SK-N-SH (cell line): Measurements from ENCODE around the gene PAM16. TPM values are rescaled to one million over a fixed set of nuclear protein-coding genes. Genes with fewer than 3 reads are reported as not detected.

Experiments
- CTCF ChIA-PET: fragments of 300-600, 350-600 bp; formaldehyde crosslinking; extraction: SDS; loops from one replicate; lab custom pipeline; 2021; lab: Yijun Ruan, JAX
- POLR2A ChIA-PET: fragments of 350-600 bp; sonication (Branson Sonifier 250); formaldehyde crosslinking; extraction: SDS; loops from one replicate; lab custom pipeline; 2020; ENCODE audit warnings: antibody characterized with exemption, inconsistent platforms; lab: Yijun Ruan, JAX
- DNase-seq: peaks from one replicate; pipeline ENCODE4 v3.0.0; 2012
- H2AFZ ChIP-seq: fragments of 200-600 bp; sonication (generic); 2 replicates; pipeline ENCODE4 v1.8.1; 2016; ENCODE audit warnings: antibody characterized with exemption, mild to moderate bottlenecking, low read depth
- H3F3A ChIP-seq: fragments of 200-600 bp; sonication (generic); replicated peaks from 2 replicates; pipeline ENCODE3; 2016; ENCODE audit warnings: antibody characterized with exemption, mild to moderate bottlenecking; ENCODE audit not compliant: insufficient read depth
- H3K27ac ChIP-seq, 2 experiments: fragments of 200-500 bp in 1 of 2; fragments of 200-600 bp in 1 of 2; sonication (Bioruptor generic) in 1 of 2; sonication (generic), shearing (Covaris generic) in 1 of 2; 2 replicates each; pipeline versions ENCODE4 v1.5.1 to v1.6.1; 2014 to 2016; ENCODE audit warnings: low read depth in 2 of 2, inconsistent platforms in 1 of 2, low read length in 1 of 2, mild to moderate bottlenecking in 1 of 2, mixed read lengths in 1 of 2
- H3K27me3 ChIP-seq: fragments of 200-600 bp; sonication (generic), shearing (Covaris generic); 2 replicates; pipeline ENCODE4 v1.6.1; 2016; ENCODE audit warnings: mixed run types; ENCODE audit not compliant: insufficient read depth
- H3K36me3 ChIP-seq, 2 experiments: fragments of 200-500 bp in 1 of 2; fragments of 200-600 bp in 1 of 2; sonication (Bioruptor generic) in 1 of 2; sonication (generic) in 1 of 2; replicated peaks in 1 of 2; 2 replicates each; pipeline versions ENCODE3 to v1.5.1; 2014 to 2016; ENCODE audit warnings: low read length in 1 of 2, mild to moderate bottlenecking in 1 of 2; ENCODE audit not compliant: insufficient read depth in 2 of 2, control insufficient read depth in 1 of 2
- H3K4me1 ChIP-seq, 2 experiments: fragments of 200-500 bp in 1 of 2; fragments of 200-600 bp in 1 of 2; sonication (Bioruptor generic) in 1 of 2; sonication (generic), shearing (Covaris generic) in 1 of 2; 2 replicates each; pipeline versions ENCODE4 v1.5.1 to v1.6.1; 2014 to 2016; ENCODE audit warnings: low read depth in 1 of 2, low read length in 1 of 2, mixed run types in 1 of 2; ENCODE audit not compliant: insufficient read depth in 2 of 2, control insufficient read depth in 1 of 2
- H3K4me2 ChIP-seq: fragments of 200-600 bp; sonication (generic), shearing (Covaris generic); 2 replicates; pipeline ENCODE4 v1.6.1; 2017; ENCODE audit warnings: mixed run types
- H3K4me3 ChIP-seq, 2 experiments: fragments of 200-500 bp in 1 of 2; fragments of 200-600 bp in 1 of 2; sonication (Bioruptor generic) in 1 of 2; sonication (generic), shearing (Covaris generic) in 1 of 2; 2 replicates each; pipeline versions ENCODE4 v1.5.1 to v1.8.1; 2014 to 2016; ENCODE audit warnings: low read depth in 2 of 2, inconsistent platforms in 1 of 2, low read length in 1 of 2, mild to moderate bottlenecking in 1 of 2, mixed read lengths in 1 of 2, moderate library complexity in 1 of 2
- H3K79me2 ChIP-seq: fragments of 200-600 bp; sonication (generic); 2 replicates; pipeline ENCODE4 v1.8.1; 2017; ENCODE audit warnings: mild to moderate bottlenecking; ENCODE audit not compliant: insufficient read depth
- H3K9ac ChIP-seq: fragments of 200-600 bp; sonication (generic); 2 replicates; pipeline ENCODE4 v1.6.1; 2017; ENCODE audit warnings: mixed run types
- H3K9me2 ChIP-seq: fragments of 200-600 bp; sonication (generic); 2 replicates; pipeline ENCODE4 v1.6.1; 2017; ENCODE audit warnings: mixed run types
- H3K9me3 ChIP-seq: fragments of 200-600 bp; sonication (generic); 2 replicates; pipeline ENCODE4 v1.6.1; 2017; ENCODE audit warnings: mixed run types, mild to moderate bottlenecking, moderate library complexity
- H4K20me1 ChIP-seq: fragments of 200-600 bp; sonication (generic); 2 replicates; pipeline ENCODE4 v1.6.1; 2017; ENCODE audit warnings: mild to moderate bottlenecking, mixed run types; ENCODE audit not compliant: insufficient read depth
- EP300 ChIP-seq, 2 experiments: IDR thresholded peaks; 2 replicates each; pipeline versions ENCODE4 v1.4.0 to v1.6.1; 2012; ENCODE audit warnings: borderline replicate concordance in 1 of 2, low read depth in 1 of 2, low read length in 1 of 2
- EZH2phosphoT487 ChIP-seq: fragments of 200-600 bp; sonication (generic); IDR thresholded peaks from 2 replicates; pipeline ENCODE4 v1.6.1; 2017; ENCODE audit warnings: low read depth, mixed run types, mild to moderate bottlenecking, antibody characterized with exemption, moderate library complexity, borderline replicate concordance
- FOXM1 ChIP-seq: IDR thresholded peaks from 2 replicates; pipeline ENCODE4 v1.4.0; 2012; ENCODE audit warnings: low read depth, mild to moderate bottlenecking
- MXI1 ChIP-seq: IDR thresholded peaks from 2 replicates; pipeline ENCODE4 v1.6.1; 2012; ENCODE audit warnings: mild to moderate bottlenecking, low read depth, low read length, improper control_type of control experiment
- NFIC ChIP-seq: IDR thresholded peaks from 2 replicates; pipeline ENCODE4 v1.4.0; 2012; ENCODE audit warnings: borderline replicate concordance
- NRF1 ChIP-seq: IDR thresholded peaks from 2 replicates; pipeline ENCODE4 v1.6.1; 2012; ENCODE audit warnings: low read depth, mild to moderate bottlenecking, low read length
- PBX3 ChIP-seq: IDR thresholded peaks from 2 replicates; pipeline ENCODE4; 2012
- RAD21 ChIP-seq: IDR thresholded peaks from 2 replicates; pipeline ENCODE4 v1.6.1; 2012; ENCODE audit warnings: mild to moderate bottlenecking, low read length
- RCOR1 ChIP-seq: fragments of 150-350 bp; IDR thresholded peaks from 2 replicates; pipeline ENCODE4 v1.6.1; 2017; ENCODE audit warnings: antibody characterized with exemption, low read length
- SMC3 ChIP-seq: IDR thresholded peaks from 2 replicates; pipeline ENCODE4 v1.6.1; 2012; ENCODE audit warnings: low read depth, low read length, improper control_type of control experiment
- TAF1 ChIP-seq: IDR thresholded peaks from 2 replicates; pipeline ENCODE4 v1.6.1; 2012; ENCODE audit warnings: low read depth, mild to moderate bottlenecking, low read length, moderate library complexity, borderline replicate concordance
- USF2 ChIP-seq: fragments of 150-350 bp; IDR thresholded peaks from 2 replicates; pipeline ENCODE4 v1.6.1; 2017; ENCODE audit warnings: antibody characterized with exemption, low read length, low read depth, borderline replicate concordance
- YY1 ChIP-seq: IDR thresholded peaks from 2 replicates; pipeline ENCODE4 v1.4.0; 2012; ENCODE audit warnings: low read depth, mild to moderate bottlenecking
- WGBS: methylation state at CpG from one replicate; pipeline ENCODE4 v1.1.6; 2017; ENCODE audit warnings: low lambda C conversion rate; 5-methylcytosine and 5-hydroxymethylcytosine counted together
- polyA plus RNA-seq, 3 experiments: library from polyadenylated mRNA; depleted of rRNA; stranded (reverse); fragments of >200 nt; gene quantifications; 2 replicates each; pipeline ENCODE4 v1.2.3, GENCODE V29; 2012
- TF ChIP-seq, protein P1 (sequence below): fragments of 200-600 bp; sonication (generic); IDR thresholded peaks from 2 replicates; pipeline ENCODE4 v1.6.1; 2017; ENCODE audit warnings: antibody characterized with exemption, mild to moderate bottlenecking, moderate library complexity

PAM16 gene
- polyA plus RNA-seq, 1 of the 3 experiments (the other 2 are of a cell fraction), result 96.4 TPM

DNA sequence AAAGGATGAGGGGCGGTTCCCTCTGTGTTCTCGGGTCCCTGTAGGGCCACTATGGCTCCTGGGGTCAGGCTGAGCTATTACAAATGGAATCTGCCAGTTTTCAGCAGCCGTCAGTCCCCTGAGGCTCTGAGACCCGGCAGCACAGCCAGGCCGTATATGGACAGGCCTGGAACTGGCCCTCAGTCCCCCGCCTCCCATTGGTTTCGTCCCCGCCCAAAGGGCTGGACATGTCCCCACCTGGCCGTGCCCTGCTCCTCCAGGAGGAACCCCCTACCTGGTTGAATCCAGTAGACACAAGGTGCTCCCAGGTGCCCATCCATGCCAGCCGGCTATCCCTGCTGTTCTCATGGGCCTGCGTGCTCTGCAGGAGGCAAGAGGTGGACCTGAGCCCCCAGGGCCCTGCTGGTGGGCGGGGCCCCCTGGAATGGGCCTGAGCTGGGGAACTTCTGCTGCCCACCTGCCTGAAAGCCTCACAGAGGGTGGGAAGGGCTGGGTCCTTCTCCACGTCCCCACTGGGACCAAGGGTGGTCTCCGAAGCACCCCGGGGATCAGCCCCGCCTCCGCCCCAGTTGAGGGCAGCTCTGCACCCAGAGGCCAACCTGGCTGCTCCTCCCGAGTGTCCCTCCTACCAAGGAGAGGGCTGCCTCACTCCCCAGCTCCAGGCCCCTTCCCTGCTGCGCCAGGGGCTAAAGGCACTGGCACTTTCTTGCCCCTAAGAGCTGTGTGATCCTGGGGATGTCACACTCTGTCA is 37.3 kb upstream of the PAM16 start (continued):
- TF ChIP-seq MXI1, result no peak
- TF ChIP-seq NFIC, result no peak
- TF ChIP-seq FOXM1, result no peak
- no peak for TF ChIP-seq YY1
- no peak for TF ChIP-seq TAF1
- no peak for TF ChIP-seq SMC3
- TF ChIP-seq, protein P1, sequence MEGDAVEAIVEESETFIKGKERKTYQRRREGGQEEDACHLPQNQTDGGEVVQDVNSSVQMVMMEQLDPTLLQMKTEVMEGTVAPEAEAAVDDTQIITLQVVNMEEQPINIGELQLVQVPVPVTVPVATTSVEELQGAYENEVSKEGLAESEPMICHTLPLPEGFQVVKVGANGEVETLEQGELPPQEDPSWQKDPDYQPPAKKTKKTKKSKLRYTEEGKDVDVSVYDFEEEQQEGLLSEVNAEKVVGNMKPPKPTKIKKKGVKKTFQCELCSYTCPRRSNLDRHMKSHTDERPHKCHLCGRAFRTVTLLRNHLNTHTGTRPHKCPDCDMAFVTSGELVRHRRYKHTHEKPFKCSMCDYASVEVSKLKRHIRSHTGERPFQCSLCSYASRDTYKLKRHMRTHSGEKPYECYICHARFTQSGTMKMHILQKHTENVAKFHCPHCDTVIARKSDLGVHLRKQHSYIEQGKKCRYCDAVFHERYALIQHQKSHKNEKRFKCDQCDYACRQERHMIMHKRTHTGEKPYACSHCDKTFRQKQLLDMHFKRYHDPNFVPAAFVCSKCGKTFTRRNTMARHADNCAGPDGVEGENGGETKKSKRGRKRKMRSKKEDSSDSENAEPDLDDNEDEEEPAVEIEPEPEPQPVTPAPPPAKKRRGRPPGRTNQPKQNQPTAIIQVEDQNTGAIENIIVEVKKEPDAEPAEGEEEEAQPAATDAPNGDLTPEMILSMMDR, result no peak

- no peaks in the 10 kb centered on the region for H3K9me3 ChIP-seq
- H3K4me2 ChIP-seq, result no peak overlapping the region
- peaks cover 0 to 10% of the 10 kb centered on the region in 2 experiments for H3K36me3 ChIP-seq
- H3K27ac ChIP-seq, result peak overlapping the region in 1 of 2 experiments; percentile 25; a peak in 1 of 4 replicates
- H2AFZ ChIP-seq, result no peak overlapping the region
- no peak overlapping the region for H3K9ac ChIP-seq
- ChIA-PET POLR2A (no interaction called here), CTCF (interaction anchor here (1.7 to 32.1 kb wide), 3 partner anchors 15 to 28 kb away, joined by 5 to 558 read pairs (median 11); no protein-coding TSS in a partner anchor)
- peaks cover 3% of the 10 kb centered on the region; the same call in 1 of the 2 replicates for H4K20me1 ChIP-seq
- no peaks in the 10 kb centered on the region for H3K79me2 ChIP-seq
- TF ChIP-seq USF2, result no peak
- TF ChIP-seq NRF1, result no peak
- TF ChIP-seq, protein P1, result no peak
- no peak for TF ChIP-seq TAF1
- TF ChIP-seq EP300 (IDR thresholded peaks at IDR 0.05; ENCODE audit: borderline replicate concordance in 1 of 2, low read depth in 1 of 2, low read length in 1 of 2), result no peak
- no peak for TF ChIP-seq RCOR1
- TF ChIP-seq RAD21, result no peak
- no peak for TF ChIP-seq PBX3
- no peak for TF ChIP-seq EZH2phosphoT487
- no peak for TF ChIP-seq SMC3
- H3K9me2 ChIP-seq, result no peaks in the 10 kb centered on the region
- H3K27me3 ChIP-seq, result no peaks in the 10 kb centered on the region
- WGBS, result 93% methylated on average over 15 of the region's 20 CpGs
- no peak overlapping the region for H3K4me3 ChIP-seq
- no peak for DNase-seq
- H3K4me1 ChIP-seq, result peaks cover 44 to 83% of the 10 kb centered on the region in 2 experiments; a peak in 3 of 4 replicates
- H3F3A ChIP-seq, result peaks cover 19% of the 10 kb centered on the region
Measured at GRCh38 chr16:4387781-4388180, 36.7 kb upstream of the PAM16 start.
